SK-N-SH treated with all-trans-retinoic acid at 6 μM for 48 hours (cell line): ENCODE measurements around the gene EFCAB7.

ENCODE experiments used
- ARNTL ChIP-seq: fragments of 450-650 bp; formaldehyde crosslinking; IDR thresholded peaks from 2 replicates; pipeline ENCODE4 v1.5.0; 2020; ENCODE audit warnings: low read depth, mild to moderate bottlenecking, moderate library complexity, borderline replicate concordance
- BACH2 ChIP-seq: fragments of 250-450 bp; sonication (Bioruptor Pico); IDR thresholded peaks from 2 replicates; pipeline ENCODE4 v1.9.0; 2021; ENCODE audit warnings: mild to moderate bottlenecking, borderline replicate concordance
- CREB5 ChIP-seq: fragments of 250-450 bp; sonication (Bioruptor Pico); IDR thresholded peaks from 2 replicates; pipeline ENCODE4 v1.5.1; 2020; ENCODE audit warnings: low read depth, mild to moderate bottlenecking, moderate library complexity
- RARB ChIP-seq: fragments of 250-450 bp; sonication (Bioruptor Pico); IDR thresholded peaks from 2 replicates; pipeline ENCODE4 v1.8.0; 2021; ENCODE audit warnings: mild to moderate bottlenecking, moderate library complexity
- TSHZ2 ChIP-seq: fragments of 250-450 bp; sonication (Bioruptor Pico); IDR thresholded peaks from 2 replicates; pipeline ENCODE4 v1.5.0; 2020; ENCODE audit warnings: mild to moderate bottlenecking, moderate library complexity
- ZC3H10 ChIP-seq: fragments of 250-450 bp; sonication (Bioruptor Pico); IDR thresholded peaks from 2 replicates; pipeline ENCODE4 v1.5.1; 2021; ENCODE audit warnings: mild to moderate bottlenecking, moderate library complexity
- ZNF70 ChIP-seq: fragments of 450-650 bp; formaldehyde crosslinking; IDR thresholded peaks from 2 replicates; pipeline ENCODE4 v1.5.0; 2020; ENCODE audit warnings: mild to moderate bottlenecking, moderate library complexity

- TF ChIP-seq TSHZ2 (CRISPR knock-in tag) (no peak), RARB (CRISPR knock-in tag) (no peak), ARNTL (CRISPR knock-in tag) (no peak), ZC3H10 (CRISPR knock-in tag) (no peak), BACH2 (CRISPR knock-in tag) (no peak), ZNF70 (CRISPR knock-in tag) (no peak), CREB5 (CRISPR knock-in tag) (no peak)
Observed at GRCh38 chr1:63599799-63600198, 76.5 kb downstream of the EFCAB7 start.
